ENCODE measurements around the gene KLF7.

The KLF7 gene

DNA sequence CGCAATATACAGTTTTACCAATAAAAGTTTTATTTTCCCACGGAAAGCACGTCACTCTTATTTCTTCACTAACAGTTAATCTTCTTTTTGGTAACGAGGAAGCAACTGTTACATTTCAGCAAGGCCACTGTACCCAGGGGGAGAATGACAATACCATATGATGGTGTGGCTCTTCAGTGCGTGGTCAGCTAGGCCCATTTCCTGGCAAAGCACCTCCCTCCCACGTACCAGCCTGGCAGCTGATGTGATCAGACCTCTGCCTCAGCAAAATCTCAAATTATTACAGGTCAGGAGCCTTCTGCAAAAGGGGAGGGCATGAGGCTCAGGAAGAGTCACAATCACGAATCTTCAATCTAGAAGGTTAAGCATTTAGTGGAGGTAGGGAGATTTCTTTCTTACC, 55.4 kb downstream of the KLF7 start:
- Histone ChIP-seq H3K9me3 (ENCODE audit: control insufficient read depth, insufficient read depth, low read length) (no peaks in the 10 kb centered on the region), H3K4me1 (ENCODE audit: control insufficient read depth, low read length) (no peaks in the 10 kb centered on the region), H3K79me2 (ENCODE audit: control insufficient read depth, low read length) (no peaks in the 10 kb centered on the region), H3K4me2 (ENCODE audit: low read length) (no peak overlapping the region), H3F3A (ENCODE audit: control insufficient read depth, insufficient read depth) (no peaks in the 10 kb centered on the region), H4K20me1 (ENCODE audit: control insufficient read depth, insufficient read depth, low read depth, low read length) (no peaks in the 10 kb centered on the region), H3K4me3 (ENCODE audit: low read length) (no peak overlapping the region), H3K36me3 (ENCODE audit: control insufficient read depth, low read length) (no peaks in the 10 kb centered on the region), H3K9me2 (replicated peaks; ENCODE audit: control insufficient read depth, low read length) (no peaks in the 10 kb centered on the region), H3K27me3 (ENCODE audit: control insufficient read depth, low read length) (no peaks in the 10 kb centered on the region), H3K27ac (ENCODE audit: low read depth, low read length) (no peak overlapping the region)
- no peak for TF ChIP-seq CTCF (IDR thresholded peaks at IDR 0.05; ENCODE audit: low read depth, low read length, poor library complexity, severe bottlenecking)
- no peak for TF ChIP-seq EZH2phosphoT487 (IDR thresholded peaks at IDR 0.05; ENCODE audit: borderline replicate concordance, low read length)

- Histone ChIP-seq H3K4me2 (ENCODE audit: low read length) (no peak overlapping the region), H3K4me1 (ENCODE audit: control insufficient read depth, low read length) (no peaks in the 10 kb centered on the region), H3K9me3 (ENCODE audit: control insufficient read depth, insufficient read depth, low read length) (no peaks in the 10 kb centered on the region), H3F3A (ENCODE audit: control insufficient read depth, insufficient read depth) (no peaks in the 10 kb centered on the region), H4K20me1 (ENCODE audit: control insufficient read depth, insufficient read depth, low read depth, low read length) (no peaks in the 10 kb centered on the region), H3K27me3 (ENCODE audit: control insufficient read depth, low read length) (no peaks in the 10 kb centered on the region), H3K36me3 (ENCODE audit: control insufficient read depth, low read length) (no peaks in the 10 kb centered on the region), H3K9me2 (replicated peaks; ENCODE audit: control insufficient read depth, low read length) (no peaks in the 10 kb centered on the region), H3K79me2 (ENCODE audit: control insufficient read depth, low read length) (no peaks in the 10 kb centered on the region), H3K4me3 (ENCODE audit: low read length) (no peak overlapping the region), H3K27ac (ENCODE audit: low read depth, low read length) (no peak overlapping the region)
- TF ChIP-seq EZH2phosphoT487 (IDR thresholded peaks at IDR 0.05; ENCODE audit: borderline replicate concordance, low read length) (no peak), CTCF (IDR thresholded peaks at IDR 0.05; ENCODE audit: low read depth, low read length, poor library complexity, severe bottlenecking) (no peak)
These were observed 56.0 kb downstream of the KLF7 start for GRCh38 chr2:207109768-207110167.

GRCh38 chr2:207108440-207108839, 57.3 kb downstream of the KLF7 start:
- no peaks in the 10 kb centered on the region for H3K4me1 ChIP-seq (ENCODE audit: control insufficient read depth, low read length)
- no peaks in the 10 kb centered on the region for H3K79me2 ChIP-seq (ENCODE audit: control insufficient read depth, low read length)
- H3F3A ChIP-seq (ENCODE audit: control insufficient read depth, insufficient read depth), result no peaks in the 10 kb centered on the region

More at GRCh38 chr2:207108440-207108839, 57.3 kb downstream of the KLF7 start:
- no peaks in the 10 kb centered on the region for H3K36me3 ChIP-seq (ENCODE audit: control insufficient read depth, low read length)
- H3K9me2 ChIP-seq (replicated peaks; ENCODE audit: control insufficient read depth, low read length), result no peaks in the 10 kb centered on the region
- TF ChIP-seq CTCF (IDR thresholded peaks at IDR 0.05; ENCODE audit: low read depth, low read length, poor library complexity, severe bottlenecking) (no peak), EZH2phosphoT487 (IDR thresholded peaks at IDR 0.05; ENCODE audit: borderline replicate concordance, low read length) (no peak)
- no peak overlapping the region for H3K4me2 ChIP-seq (ENCODE audit: low read length)
- H3K4me3 ChIP-seq (ENCODE audit: low read length), result no peak overlapping the region
- no peaks in the 10 kb centered on the region for H3K9me3 ChIP-seq (ENCODE audit: control insufficient read depth, insufficient read depth, low read length)
- H4K20me1 ChIP-seq (ENCODE audit: control insufficient read depth, insufficient read depth, low read depth, low read length), result no peaks in the 10 kb centered on the region
- H3K27me3 ChIP-seq (ENCODE audit: control insufficient read depth, low read length), result no peaks in the 10 kb centered on the region
- H3K27ac ChIP-seq (ENCODE audit: low read depth, low read length), result no peak overlapping the region

Measured in DOHH2 (cell line).